ENCODE data around the gene ADAM22. TPM values are rescaled to one million over a fixed set of nuclear protein-coding genes. Genes with fewer than 3 reads are reported as not detected.
"Not testable (repeated sequence)": the region's sequence is repeated elsewhere in the genome, so short reads cannot be mapped to it uniquely, and the experiment has no call there.

ADAM22 gene
- total RNA-seq, 2 donors from 2014 or later = 3.1 to 4.3 TPM

DNA sequence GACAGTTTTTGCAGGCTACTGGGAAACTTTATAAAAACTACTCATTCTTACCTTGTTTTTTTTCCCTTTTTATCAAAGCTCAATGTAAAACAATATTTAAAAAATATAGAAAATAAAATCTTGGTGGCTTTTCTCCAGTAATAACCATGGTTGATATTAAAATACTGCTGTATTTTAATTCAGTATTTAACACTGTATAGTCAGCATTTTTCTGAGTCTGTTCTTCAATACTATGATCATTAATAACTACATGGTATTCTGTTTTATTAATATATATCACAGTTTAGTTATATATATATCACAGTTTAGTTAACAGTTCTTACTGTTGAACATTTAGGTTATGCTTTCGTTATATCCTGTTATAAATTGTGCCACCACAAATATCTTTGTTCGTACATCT lies 207.4 kb downstream of the ADAM22 start:
- intact Hi-C loops (cut with DNase I) = no loop called here
- DNase-seq (no peak), ATAC-seq (no peak)

DNA sequence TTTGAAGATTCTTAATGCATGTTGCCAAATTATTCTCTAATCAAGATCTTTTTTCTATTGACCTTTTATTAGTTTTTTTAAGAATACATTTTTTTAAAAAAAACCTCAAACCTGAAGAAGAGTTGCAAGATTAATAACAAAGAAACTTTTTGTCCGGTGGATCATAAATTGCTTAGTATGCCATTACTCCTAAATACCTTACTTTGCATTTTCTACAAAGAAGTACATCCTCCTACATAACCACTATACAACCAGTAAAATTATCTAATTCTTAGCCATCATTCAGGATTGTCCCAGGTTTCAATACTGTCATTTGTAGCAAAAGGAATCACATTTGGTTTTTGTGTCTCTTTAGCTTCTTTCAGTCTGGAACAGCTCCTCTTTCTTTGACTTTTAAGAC lies 207.9 kb downstream of the ADAM22 start:
- ATAC-seq (no peak), DNase-seq (no peak)
- intact Hi-C loops (cut with DNase I) = no loop called here

DNA sequence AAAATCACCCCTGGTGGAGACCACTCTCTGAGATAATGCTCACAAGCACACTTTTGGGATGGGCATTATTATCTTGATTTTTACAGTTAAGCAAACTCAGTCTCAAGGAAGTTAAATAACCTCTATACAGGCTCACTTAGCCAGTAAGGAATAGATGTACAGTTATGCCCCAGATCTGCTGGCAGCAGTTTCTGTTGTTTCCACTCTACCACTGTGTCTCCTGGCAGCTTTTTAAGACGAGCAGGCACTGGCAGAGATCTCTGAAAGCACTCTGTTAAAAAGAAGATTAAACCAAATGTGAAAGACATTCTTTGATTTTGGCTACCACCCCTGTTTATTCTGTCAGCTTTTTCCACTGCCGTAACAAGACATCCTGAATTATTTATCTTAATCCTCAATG lies 212.6 kb downstream of the ADAM22 start:
- DNase-seq (no peak), ATAC-seq (peak; percentile 49 to 55)
- intact Hi-C loops (cut with DNase I) = no loop called here

DNA sequence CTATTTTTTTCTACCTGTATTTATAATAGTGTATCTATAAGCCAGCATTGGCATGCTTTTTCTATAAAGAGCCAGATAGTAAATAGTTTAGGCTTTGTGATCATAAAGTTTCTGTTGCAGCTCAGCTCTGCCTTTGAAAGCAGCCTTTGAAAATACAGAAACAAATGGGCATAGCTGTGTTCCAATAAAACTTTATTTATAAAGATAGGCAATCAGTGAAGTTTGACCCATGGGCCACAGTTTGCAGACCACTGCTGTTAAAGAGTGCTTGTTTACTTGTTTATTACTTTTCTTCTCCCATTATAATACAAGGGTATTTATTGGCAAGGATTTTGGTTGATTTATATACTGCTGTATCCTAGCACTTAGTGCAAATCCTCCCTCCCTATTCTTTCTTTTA lies 213.3 kb downstream of the ADAM22 start:
- no peak for ATAC-seq
- intact Hi-C loops (cut with DNase I) = no loop called here
- no peak for DNase-seq

DNA sequence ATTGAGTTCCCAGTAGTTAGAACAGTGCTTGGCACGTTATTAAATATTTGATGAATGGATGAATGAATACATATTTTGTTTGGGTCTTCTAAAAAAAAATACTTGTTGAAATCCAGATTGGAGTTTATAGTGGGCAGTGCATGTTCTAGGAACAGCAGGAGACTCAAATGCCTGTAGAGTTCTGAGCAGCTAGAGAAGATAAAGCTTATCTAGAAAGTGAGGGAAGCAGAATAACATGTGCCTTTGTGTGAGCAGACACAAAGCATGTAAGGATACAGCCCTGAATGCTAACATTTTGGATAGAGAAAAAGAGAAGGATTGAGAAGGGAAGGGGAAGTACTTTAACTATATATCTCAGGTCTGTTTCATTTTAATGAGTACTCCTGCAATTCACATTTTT lies 213.9 kb downstream of the ADAM22 start:
- ATAC-seq (peak in 1 of 2 donors; percentile 53), DNase-seq (no peak)
- intact Hi-C loops (cut with DNase I) = no loop called here

DNA sequence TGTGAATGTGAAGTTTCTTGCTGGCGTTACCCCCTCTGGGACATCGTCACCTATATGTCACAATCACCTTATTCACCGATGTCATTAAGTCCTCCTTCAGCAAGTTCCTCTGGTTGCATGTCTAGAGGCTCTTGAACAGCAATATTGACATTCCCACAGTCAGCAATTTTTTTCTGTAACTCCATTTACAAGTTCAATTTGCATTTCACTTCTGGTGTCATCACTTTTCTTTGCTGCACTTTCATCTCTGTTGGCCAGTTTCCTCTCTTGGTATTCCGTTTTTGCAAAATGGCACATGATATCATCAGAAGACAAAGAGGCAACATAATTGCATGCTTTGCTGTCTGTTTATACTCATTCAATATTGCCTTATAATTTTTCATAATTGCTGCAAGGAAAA lies 216.0 kb downstream of the ADAM22 start:
- intact Hi-C loops (cut with DNase I) = no loop called here
- no peak for DNase-seq
- no peak for ATAC-seq

DNA sequence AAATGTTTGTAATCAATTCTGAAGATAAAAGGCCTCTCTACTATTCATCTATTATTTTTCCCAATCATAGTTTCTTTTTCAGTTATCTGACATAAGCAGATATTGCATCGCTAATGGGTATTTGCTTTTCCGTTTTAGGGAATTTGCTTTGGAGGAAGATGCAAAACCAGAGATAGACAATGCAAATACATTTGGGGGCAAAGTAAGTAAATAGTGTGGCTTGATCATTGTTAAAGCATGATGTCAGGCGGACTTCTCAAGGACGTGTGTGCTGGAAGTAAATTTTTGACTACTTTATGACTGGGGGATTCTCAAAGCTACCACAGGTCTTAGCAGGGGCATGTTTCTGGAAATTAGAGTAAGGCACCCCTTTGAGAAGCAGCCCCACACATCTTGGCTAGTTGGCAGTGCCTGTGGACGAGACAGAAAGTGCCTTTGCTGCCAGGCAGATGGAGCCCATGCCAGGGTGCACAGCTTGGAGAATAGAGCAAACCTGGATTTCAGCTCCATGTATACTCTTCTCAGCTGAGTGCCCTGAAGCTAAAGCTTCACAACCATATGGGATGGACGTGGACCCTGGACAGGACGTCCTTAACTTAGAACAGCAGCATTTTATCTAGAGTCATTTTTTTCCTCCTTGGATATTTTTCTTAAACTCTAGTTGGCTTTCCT lies 217.2 kb downstream of the ADAM22 start:
- intact Hi-C loops (cut with DNase I) = no loop called here
- ATAC-seq = no peak
- no peak for DNase-seq

DNA sequence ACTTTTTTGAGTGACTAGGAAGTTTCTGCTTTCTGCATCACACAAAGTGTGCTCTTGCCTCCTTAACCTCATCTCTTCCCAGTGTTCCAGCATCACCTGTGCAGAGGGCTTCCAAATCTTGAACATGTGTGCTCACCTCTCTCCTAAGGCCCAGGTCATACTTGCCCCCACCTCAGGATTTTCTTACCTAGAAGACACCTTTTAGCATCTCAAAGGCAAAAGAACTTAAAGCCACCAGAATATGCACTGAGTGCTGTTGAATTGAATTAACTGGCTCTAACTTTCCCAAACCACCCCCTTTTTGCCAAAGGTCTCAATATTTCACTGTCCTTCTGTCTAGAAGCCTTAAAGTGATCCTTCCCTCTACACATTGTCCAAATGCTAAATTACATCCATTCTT lies 219.3 kb downstream of the ADAM22 start:
- no peak for ATAC-seq
- intact Hi-C loops (cut with DNase I) = no loop called here
- DNase-seq = no peak

DNA sequence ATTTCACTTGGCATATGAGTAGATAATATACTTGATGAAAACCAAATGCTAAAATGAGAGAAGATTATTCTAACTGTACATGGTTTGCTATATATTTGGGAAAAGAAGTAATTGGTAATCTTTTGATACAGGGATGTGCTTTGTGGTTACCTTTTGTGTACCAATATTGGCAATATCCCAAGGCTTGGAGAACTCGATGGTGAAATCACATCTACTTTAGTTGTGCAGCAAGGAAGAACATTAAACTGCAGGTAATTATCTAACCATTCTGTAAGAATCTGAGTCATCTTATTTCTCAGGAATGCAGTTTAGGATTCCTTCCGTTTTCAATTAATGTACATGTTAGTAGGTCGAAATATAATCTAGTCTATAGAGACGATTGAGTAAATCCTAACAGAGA lies 221.7 kb downstream of the ADAM22 start:
- ATAC-seq (no peak), DNase-seq (no peak)
- intact Hi-C loops (cut with DNase I) = no loop called here

DNA sequence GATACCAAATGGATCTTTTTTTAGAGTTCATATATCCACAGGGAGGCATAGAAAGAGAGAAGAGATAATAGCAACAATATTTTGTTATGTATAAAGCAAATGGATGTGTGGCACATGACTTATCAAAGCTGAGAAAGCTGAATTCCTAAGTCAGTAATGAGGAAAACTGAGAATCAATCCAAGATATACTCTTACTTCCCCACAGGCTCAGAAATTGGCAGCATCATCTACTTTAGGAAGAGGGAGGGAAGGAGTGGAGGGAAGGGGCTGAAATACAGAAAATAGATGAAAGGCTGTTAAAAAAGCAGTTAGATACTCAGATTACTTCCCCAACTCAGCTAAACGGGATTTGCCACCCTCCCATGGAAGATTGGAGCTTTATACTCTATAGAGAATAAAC lies 222.3 kb downstream of the ADAM22 start:
- no peak for DNase-seq
- intact Hi-C loops (cut with DNase I) = no loop called here
- ATAC-seq = no peak

DNA sequence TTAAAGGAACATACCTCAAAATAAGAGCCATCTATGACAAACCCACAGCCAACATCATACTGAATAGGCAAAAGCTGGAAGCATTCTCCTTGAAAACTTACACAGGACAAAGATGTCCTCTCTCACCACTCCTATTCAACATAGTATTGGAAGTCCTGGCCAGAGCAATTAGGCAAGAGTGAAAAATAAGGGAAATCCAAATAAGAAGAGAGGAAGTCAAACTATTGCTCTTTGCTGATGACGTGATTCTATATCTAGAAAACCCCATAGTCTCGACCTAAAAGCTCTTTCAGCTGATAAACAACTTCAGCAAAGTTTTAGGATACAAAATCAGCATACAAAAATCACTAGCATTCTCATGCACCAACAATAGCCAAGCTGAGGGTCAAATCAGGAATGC lies 225.7 kb downstream of the ADAM22 start:
- DNase-seq; intact Hi-C loops (cut with DNase I); ATAC-seq: not testable (repeated sequence)

DNA sequence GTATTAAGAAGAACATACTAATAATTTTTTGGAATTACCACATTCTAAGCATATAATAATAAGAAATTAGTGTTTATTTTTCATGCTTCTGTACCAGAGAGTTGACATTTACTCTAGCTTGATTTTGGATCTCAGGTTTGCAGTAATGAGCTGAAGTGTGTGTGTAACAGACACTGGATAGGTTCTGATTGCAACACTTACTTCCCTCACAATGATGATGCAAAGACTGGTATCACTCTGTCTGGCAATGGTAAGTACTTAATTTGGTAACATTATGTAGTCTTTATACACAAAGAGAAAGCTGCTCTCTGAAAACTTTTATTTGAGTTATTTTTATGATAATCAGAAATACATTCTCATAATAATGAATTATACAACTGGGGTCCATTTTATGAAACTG lies 231.6 kb downstream of the ADAM22 start:
- DNase-seq = no peak

DNA sequence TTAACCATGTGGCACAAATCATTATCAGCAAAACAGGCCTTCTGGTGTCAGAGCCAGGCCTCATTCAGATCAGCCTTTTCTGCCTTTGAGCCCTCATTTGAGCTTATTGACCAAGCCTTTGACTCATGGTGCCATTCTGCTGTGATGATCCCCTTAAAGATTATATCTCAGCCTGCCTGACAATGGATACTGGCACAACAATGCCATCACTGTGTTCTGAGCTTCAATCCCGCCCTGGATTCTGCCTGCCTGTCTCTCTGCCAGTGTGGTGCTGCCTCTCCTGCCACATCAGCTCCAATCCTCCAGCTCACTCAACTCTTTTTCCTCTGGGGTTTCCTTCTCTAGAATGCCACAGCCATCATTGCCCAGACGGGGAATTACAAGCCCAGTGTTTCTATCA lies 233.2 kb downstream of the ADAM22 start:
- no peak for DNase-seq
- ATAC-seq = no peak
- intact Hi-C loops (cut with DNase I) = no loop called here

More for the DNA sequence above, 231.6 kb downstream of the ADAM22 start:
- intact Hi-C loops (cut with DNase I) = no loop called here
- no peak for ATAC-seq

DNA sequence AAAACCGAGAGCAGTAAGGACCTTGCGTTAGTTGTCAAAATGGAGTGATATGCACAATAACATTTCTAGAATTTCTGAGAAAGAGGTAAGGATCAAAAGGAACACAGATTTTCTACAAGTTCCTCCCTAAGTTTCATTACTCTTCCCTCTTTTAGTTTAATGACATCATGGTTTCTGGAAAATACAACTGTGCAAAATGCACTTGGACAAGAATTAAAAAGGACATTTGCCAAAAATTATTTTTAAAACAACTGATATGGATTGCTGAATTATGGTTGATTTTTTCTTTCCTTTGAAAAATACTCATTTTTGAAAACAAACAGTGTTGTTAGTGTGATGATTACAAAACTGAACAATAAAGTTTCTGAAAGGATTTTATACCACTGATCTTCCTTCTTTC lies 233.7 kb downstream of the ADAM22 start:
- ATAC-seq = no peak
- intact Hi-C loops (cut with DNase I) = no loop called here
- no peak for DNase-seq

DNA sequence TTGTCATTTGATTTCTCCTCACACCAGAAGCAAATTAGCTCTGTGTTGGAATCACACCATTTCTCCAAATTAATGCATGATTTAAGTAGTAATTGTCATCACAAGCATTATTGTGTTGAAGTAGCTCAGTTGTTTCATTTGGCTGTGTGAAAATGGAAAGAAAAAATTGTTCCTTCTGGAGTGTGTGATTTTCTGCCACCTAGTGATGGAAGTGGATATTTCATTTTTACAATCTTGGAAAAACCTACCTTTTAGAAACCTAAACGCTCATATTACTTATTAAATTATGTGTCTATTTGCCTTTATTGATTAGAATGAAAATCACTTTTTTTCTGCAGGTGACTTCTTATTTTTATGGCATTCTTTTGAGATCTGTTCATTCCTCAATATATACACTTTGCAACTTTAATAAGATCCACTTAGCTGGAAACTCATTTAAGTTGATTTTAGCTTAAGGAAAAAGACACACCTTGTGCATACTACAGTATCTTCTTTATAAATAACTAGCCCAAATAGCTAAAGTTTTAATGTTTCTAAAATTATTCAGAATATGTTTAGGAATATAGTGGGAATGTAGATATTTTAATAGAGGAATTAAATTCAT lies 235.8 kb downstream of the ADAM22 start:
- ATAC-seq (no peak), DNase-seq (no peak)
- intact Hi-C loops (cut with DNase I) = no loop called here

DNA sequence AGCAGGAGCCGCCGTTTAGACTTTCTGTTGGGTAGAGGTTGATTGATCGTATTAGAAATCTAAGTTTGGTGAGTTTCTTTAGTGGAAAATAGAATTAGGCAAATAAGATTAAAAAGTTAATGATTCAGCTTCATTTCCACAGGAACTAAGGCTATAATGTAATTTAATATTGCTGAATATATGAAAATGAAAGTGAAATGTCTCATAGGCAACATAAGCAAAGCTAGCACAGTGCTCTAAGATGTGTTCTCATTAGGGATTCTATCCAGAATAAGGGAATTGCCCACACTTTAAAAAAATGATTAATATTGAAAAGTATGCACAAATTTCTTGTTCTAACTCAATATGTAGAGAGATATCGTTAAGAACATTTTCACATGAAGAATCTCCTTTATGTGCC lies 238.8 kb downstream of the ADAM22 start:
- intact Hi-C loops (cut with DNase I) = no loop called here
- DNase-seq = no peak
- ATAC-seq = no peak

DNA sequence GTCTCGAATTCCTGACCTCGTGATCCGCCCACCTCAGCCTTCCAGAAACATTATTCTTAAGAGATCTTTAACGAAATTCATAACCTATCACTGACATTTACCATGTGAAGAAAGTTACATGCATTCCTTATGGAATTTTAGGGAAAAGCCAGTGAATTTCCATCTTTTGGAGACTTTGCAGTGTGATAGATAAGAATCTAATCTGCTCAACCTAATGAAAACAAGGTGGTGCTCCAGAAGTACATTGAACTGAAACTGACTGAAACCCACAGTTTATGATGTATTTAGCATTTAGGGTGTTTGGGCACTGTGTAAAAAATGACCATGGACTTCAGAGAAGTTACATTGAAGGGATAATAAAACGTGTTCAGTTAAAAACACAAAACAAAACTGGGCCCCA lies 242.1 kb downstream of the ADAM22 start:
- no peak for ATAC-seq
- DNase-seq = no peak
- intact Hi-C loops (cut with DNase I) = no loop called here

DNA sequence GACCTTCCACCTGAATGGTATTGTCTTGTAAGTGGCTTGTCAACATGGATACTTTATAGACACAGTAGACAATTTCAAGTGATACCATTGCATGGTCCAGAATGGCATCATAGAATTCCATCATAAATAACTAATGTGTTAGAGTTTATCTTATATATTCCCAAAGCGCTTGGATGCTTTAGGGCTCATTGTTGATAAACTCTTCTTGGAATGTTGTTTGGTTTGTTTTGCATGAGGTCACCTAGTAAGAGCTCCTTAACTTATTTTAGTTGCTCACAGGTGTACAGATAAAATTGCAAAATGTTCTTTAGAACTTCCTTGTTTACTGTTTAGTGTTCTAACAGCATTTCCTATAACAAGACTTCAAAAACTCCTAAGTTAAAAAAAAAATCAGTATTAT lies 249.0 kb downstream of the ADAM22 start:
- ATAC-seq (no peak), DNase-seq (no peak)
- intact Hi-C loops (cut with DNase I) = no loop called here

DNA sequence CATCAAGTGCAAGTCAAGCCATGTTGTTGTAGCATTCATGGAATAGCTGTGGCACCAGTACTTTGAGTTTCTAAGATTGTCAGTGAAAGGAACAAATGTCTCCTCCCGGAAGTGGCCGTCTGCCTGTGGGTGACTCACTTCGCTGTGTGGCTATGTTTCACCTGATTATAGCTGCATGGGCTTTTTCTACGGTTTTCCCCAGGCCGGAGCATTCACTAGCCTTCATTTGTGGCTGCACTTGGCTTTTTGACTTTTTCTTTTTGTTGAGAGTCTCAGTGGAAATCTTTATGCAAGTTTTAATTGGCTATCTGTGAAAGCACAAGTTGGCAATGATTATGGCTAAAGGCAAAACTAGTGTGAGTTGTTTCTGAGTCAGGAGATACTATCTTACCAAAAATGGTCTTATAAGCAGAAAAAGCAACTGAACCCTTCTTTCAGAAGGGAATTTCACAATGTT lies 250.8 kb downstream of the ADAM22 start:
- DNase-seq = no peak
- peak in 1 of 2 donors; percentile 41 for ATAC-seq
- intact Hi-C loops (cut with DNase I) = no loop called here

DNA sequence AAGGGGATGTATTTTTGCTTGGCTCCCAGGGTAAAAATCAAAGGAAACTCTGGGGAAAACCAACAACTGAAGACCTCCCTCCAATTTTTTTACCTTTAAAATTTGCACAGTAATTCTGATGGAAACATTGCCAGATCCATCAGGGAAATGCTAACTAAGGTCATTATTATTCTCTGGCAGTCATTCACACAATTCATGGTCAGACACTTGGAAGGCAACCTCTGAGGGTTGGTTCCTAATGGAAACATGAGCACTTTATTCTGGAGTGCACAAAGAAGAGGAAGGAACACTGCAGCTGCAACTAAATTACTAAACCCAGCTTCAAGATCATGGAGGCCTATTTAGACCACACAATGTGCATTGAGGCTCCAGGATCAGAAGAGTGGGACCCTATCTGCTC lies 251.6 kb downstream of the ADAM22 start:
- ATAC-seq = no peak
- DNase-seq = no peak
- intact Hi-C loops (cut with DNase I) = no loop called here

DNA sequence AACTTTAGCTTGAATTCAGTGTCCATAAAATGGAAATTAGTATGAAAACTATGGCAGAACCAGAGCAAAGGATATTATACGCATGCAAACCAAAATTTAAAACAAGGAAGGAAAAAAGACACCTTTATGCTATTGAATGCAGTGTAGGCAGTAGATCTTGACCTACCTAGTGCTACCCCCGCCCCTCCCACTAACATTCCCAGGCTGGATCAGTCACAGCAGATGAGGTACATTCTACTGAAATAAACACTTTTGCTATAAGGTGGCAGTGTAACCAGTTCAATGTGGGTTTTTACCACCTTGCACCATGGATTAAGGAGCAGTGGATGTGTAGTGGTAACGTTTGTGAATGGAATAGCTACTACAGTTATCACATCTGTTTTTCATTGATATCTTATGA lies 257.9 kb downstream of the ADAM22 start:
- no peak for DNase-seq
- intact Hi-C loops (cut with DNase I) = no loop called here

More for the DNA sequence above, 257.9 kb downstream of the ADAM22 start:
- ATAC-seq = no peak
